ENCODE data around the gene LOXHD1.

DNA sequence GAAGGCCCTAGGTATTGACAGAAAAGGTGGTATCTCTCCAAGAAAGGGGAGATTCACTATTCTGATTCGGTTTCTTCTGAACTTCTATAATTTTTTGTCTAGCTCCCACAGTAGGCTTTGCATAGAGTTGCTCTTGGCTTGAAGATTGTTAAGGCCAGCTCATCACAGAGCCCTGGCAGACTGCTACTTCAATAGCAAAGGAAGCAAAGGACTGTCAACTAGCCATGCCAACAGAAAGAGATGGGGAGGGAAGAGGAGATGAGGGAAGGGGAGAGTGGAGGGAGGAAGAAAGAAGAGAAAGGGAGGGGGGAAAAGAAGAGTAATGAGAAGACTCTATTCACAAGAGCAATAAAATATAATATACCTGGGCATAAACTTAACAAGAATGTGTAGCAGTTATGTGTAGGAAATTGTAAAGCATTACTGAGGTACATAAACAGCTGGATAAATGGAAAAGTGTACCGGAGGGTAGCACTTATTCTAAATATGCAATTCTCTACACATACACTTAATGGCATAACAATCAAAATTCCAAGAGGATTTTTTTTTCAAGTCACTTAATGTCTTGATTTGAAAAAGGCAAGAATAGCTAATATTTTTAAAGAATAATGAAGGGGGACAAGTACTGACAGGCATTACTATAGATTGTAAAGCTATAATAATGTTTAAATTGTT is 102.5 kb downstream of the LOXHD1 start:
- TF ChIP-seq CTCF (IDR thresholded peaks at IDR 0.05 in 4 of 5, conservative IDR thresholded peaks at IDR 0.05 in 1 of 5) (no peak), POLR2A (IDR thresholded peaks at IDR 0.05) (no peak)

All from gastrocnemius medialis (tissue), 4 donors.